Nephron (organoid): Measurements from ENCODE around the gene EBI3.
"Not testable (repeated sequence)": the region's sequence is repeated elsewhere in the genome, so short reads cannot be mapped to it uniquely, and the experiment has no call there.

Experiments used
- H3K27ac Mint-ChIP-seq, 3 experiments: 2 replicates each; pipeline ENCODE4 v1.8.0; 2020; ENCODE audit warnings: mixed read lengths in 3 of 3, mild to moderate bottlenecking in 2 of 3, moderate library complexity in 1 of 3
- H3K27me3 Mint-ChIP-seq: 2 replicates; pipeline ENCODE4 v1.8.0; 2021; ENCODE audit warnings: low read depth, mild to moderate bottlenecking, moderate library complexity, mixed read lengths
- H3K36me3 Mint-ChIP-seq: 2 replicates; pipeline ENCODE4 v1.8.0; 2020; ENCODE audit warnings: low read depth, mixed read lengths
- H3K4me1 Mint-ChIP-seq: 2 replicates; pipeline ENCODE4 v1.8.0; 2020; ENCODE audit warnings: mixed read lengths
- H3K4me3 Mint-ChIP-seq, 3 experiments: 2 replicates each; pipeline ENCODE4 v1.8.0; 2020; ENCODE audit warnings: mild to moderate bottlenecking in 3 of 3, mixed read lengths in 3 of 3, moderate library complexity in 2 of 3
- H3K9me3 Mint-ChIP-seq: 2 replicates; pipeline ENCODE4 v1.8.0; 2020; ENCODE audit warnings: mixed read lengths
- CTCF ChIP-seq, 3 experiments: fragments of 200-600 bp; sonication (generic); IDR thresholded peaks; one replicate each; pipeline ENCODE4 v1.5.0; 2021; ENCODE audit warnings: antibody characterized with exemption in 3 of 3; ENCODE audit not compliant: unreplicated experiment in 3 of 3

Gene EBI3

GRCh38 chr19:4232614-4233281 is 3.4 kb downstream of the EBI3 start:
- H3K27me3 Mint-ChIP-seq, result peaks cover 14% of the 10 kb centered on the region
- H3K9me3 Mint-ChIP-seq, result no peaks in the 10 kb centered on the region
- H3K4me3 Mint-ChIP-seq, result no peak overlapping the region
- no peak overlapping the region for H3K27ac Mint-ChIP-seq
- H3K36me3 Mint-ChIP-seq, result no peaks in the 10 kb centered on the region
- no peak for TF ChIP-seq CTCF (IDR thresholded peaks at IDR 0.05; ENCODE audit: unreplicated experiment in 3 of 3)
- peaks cover 5% of the 10 kb centered on the region for H3K4me1 Mint-ChIP-seq

GRCh38 chr19:4233282-4233853 is 4.0 kb downstream of the EBI3 start:
- TF ChIP-seq CTCF (IDR thresholded peaks at IDR 0.05; ENCODE audit: unreplicated experiment in 3 of 3), result peak; percentile 37 to 47 (median 41)
- H3K4me3 Mint-ChIP-seq, result no peak overlapping the region
- peaks cover 14% of the 10 kb centered on the region for H3K27me3 Mint-ChIP-seq
- H3K36me3 Mint-ChIP-seq, result no peaks in the 10 kb centered on the region
- H3K27ac Mint-ChIP-seq, result no peak overlapping the region
- no peaks in the 10 kb centered on the region for H3K9me3 Mint-ChIP-seq
- H3K4me1 Mint-ChIP-seq, result peaks cover 5% of the 10 kb centered on the region

GRCh38 chr19:4234142-4234861 is 5.0 kb downstream of the EBI3 start:
- Mint-ChIP-seq H3K4me1 (peaks cover 5% of the 10 kb centered on the region), H3K27ac (no peak overlapping the region), H3K36me3 (no peaks in the 10 kb centered on the region), H3K27me3 (peaks cover 14% of the 10 kb centered on the region), H3K9me3 (no peaks in the 10 kb centered on the region), H3K4me3 (no peak overlapping the region)
- no peak for TF ChIP-seq CTCF (IDR thresholded peaks at IDR 0.05; ENCODE audit: unreplicated experiment in 3 of 3)

- peaks cover 14% of the 10 kb centered on the region for H3K27me3 Mint-ChIP-seq
Observed at GRCh38 chr19:4234862-4235201, 5.5 kb downstream of the EBI3 start.

GRCh38 chr19:4237510-4237909 is 8.2 kb downstream of the EBI3 start:
- not testable (repeated sequence) for H3K4me3 Mint-ChIP-seq, H3K4me1 Mint-ChIP-seq, H3K36me3 Mint-ChIP-seq, H3K27ac Mint-ChIP-seq, H3K9me3 Mint-ChIP-seq
- H3K27me3 Mint-ChIP-seq, result peaks cover 12% of the 10 kb centered on the region

More at GRCh38 chr19:4234862-4235201, 5.5 kb downstream of the EBI3 start:
- no peak overlapping the region for H3K27ac Mint-ChIP-seq
- TF ChIP-seq CTCF (IDR thresholded peaks at IDR 0.05; ENCODE audit: unreplicated experiment in 3 of 3), result no peak
- no peak overlapping the region for H3K4me3 Mint-ChIP-seq
- no peaks in the 10 kb centered on the region for H3K9me3 Mint-ChIP-seq
- no peaks in the 10 kb centered on the region for H3K36me3 Mint-ChIP-seq
- H3K4me1 Mint-ChIP-seq, result peaks cover 5% of the 10 kb centered on the region

- Mint-ChIP-seq H3K9me3 (no peaks in the 10 kb centered on the region), H3K27ac (no peak overlapping the region), H3K4me3 (no peak overlapping the region), H3K27me3 (peaks cover 11% of the 10 kb centered on the region), H3K4me1 (peaks cover 5% of the 10 kb centered on the region), H3K36me3 (no peaks in the 10 kb centered on the region)
- TF ChIP-seq CTCF (IDR thresholded peaks at IDR 0.05; ENCODE audit: unreplicated experiment in 3 of 3), result no peak
Observed at GRCh38 chr19:4238831-4239230, 9.5 kb downstream of the EBI3 start.
